Mammary epithelial cell (primary cell): ENCODE measurements around the gene OTUD7B.

Experiments used
- CTCF ChIP-seq, 2 donors: IDR thresholded peaks in 1 of 2; conservative IDR thresholded peaks in 1 of 2; 2 replicates each; pipeline ENCODE4 v1.5.1; 2011 to 2012; ENCODE audit warnings: inconsistent platforms in 2 of 2, low read length in 2 of 2, mild to moderate bottlenecking in 2 of 2, control low read depth in 1 of 2, low read depth in 1 of 2; ENCODE audit not compliant: insufficient read depth in 1 of 2; ENCODE audit errors: extremely low read depth in 1 of 2
- EZH2 ChIP-seq: IDR thresholded peaks from 2 replicates; pipeline ENCODE4 v1.6.1; 2012; ENCODE audit warnings: low read length, inconsistent platforms, borderline replicate concordance

GRCh38 chr1:149906570-149907075 is 103.9 kb downstream of the OTUD7B start:
- TF ChIP-seq CTCF (conservative IDR thresholded peaks at IDR 0.05 in 1 of 2, IDR thresholded peaks at IDR 0.05 in 1 of 2; ENCODE audit: extremely low read depth in 1 of 2, insufficient read depth in 1 of 2, low read depth in 1 of 2, low read length in 2 of 2) (no peak), EZH2 (no peak)
